Ovary (tissue), 3 donors: ENCODE results near the gene FUCA1.

Experiments used
- CTCF ChIP-seq, 3 donors: fragments of 450-650 bp in 2 of 3; fragments of 200-600 bp in 1 of 3; IDR thresholded peaks; one replicate each; pipeline versions ENCODE4 v1.5.1 to v1.8.0; 2016 to 2022; ENCODE audit warnings: antibody characterized with exemption in 3 of 3, mild to moderate bottlenecking in 1 of 3
- POLR2A ChIP-seq: fragments of 450-650 bp; IDR thresholded peaks from one replicate; pipeline ENCODE4 v1.6.1; 2017; ENCODE audit warnings: antibody characterized with exemption, mild to moderate bottlenecking, moderate library complexity
- donor health status: DM: no; HTN: no; CAD: no.

- no peak for TF ChIP-seq CTCF (IDR thresholded peaks at IDR 0.05)
- TF ChIP-seq POLR2A, result no peak
Measured at GRCh38 chr1:23796466-23797271, 71.4 kb downstream of the FUCA1 start.
